WTC11 (cell line): ENCODE measurements around the gene ZIC4. TPM values are rescaled to one million over a fixed set of nuclear protein-coding genes. Genes with fewer than 3 reads are reported as not detected.
A peak's percentile ranks its signal among the peaks of the same experiment; 100 is the strongest.

Experiments used
- ATAC-seq: fragments of 200-7000 bp; cut with Tn5 transposase; 2 replicates; pipeline ENCODE4 v1.10.0; 2021; ENCODE audit warnings: mild to moderate bottlenecking, moderate library complexity
- CTCF ChIA-PET: fragments of 300-600 bp; sonication (Branson Sonifier 250); formaldehyde crosslinking; loops from one replicate; lab custom pipeline; 2021; ENCODE audit warnings: antibody characterized with exemption; lab: Charles Lee
- POLR2A ChIA-PET: fragments of 350-600 bp; sonication (Branson Sonifier 250); formaldehyde crosslinking; loops from one replicate; lab custom pipeline; 2021; ENCODE audit warnings: antibody characterized with exemption; lab: Charles Lee
- DNase-seq: peaks from one replicate; pipeline ENCODE4 v3.0.0; 2021; ENCODE audit warnings: low spot score
- H3K27ac Mint-ChIP-seq: 2 replicates; pipeline ENCODE4 v1.8.0; 2021; ENCODE audit warnings: mixed read lengths
- H3K27me3 Mint-ChIP-seq: 2 replicates; pipeline ENCODE4 v1.8.0; 2021; ENCODE audit warnings: low read depth, mild to moderate bottlenecking, moderate library complexity, mixed read lengths
- H3K36me3 Mint-ChIP-seq: 2 replicates; pipeline ENCODE4 v1.8.0; 2021; ENCODE audit warnings: mixed read lengths
- H3K4me1 Mint-ChIP-seq: 2 replicates; pipeline ENCODE4 v1.8.0; 2022; ENCODE audit warnings: mixed read lengths
- H3K4me3 Mint-ChIP-seq: 2 replicates; pipeline ENCODE4 v1.8.0; 2021; ENCODE audit warnings: mild to moderate bottlenecking, moderate library complexity, mixed read lengths
- H3K9me3 Mint-ChIP-seq: 2 replicates; pipeline ENCODE4 v1.8.0; 2021; ENCODE audit warnings: mixed read lengths
- CREM ChIP-seq: sonication (generic); formaldehyde crosslinking; IDR thresholded peaks from 2 replicates; pipeline ENCODE4 v1.8.1; 2022; ENCODE audit warnings: mild to moderate bottlenecking, missing genetic modification reagents, moderate library complexity
- JAZF1 ChIP-seq: fragments of 250-450 bp; sonication (Bioruptor Pico); IDR thresholded peaks from 2 replicates; pipeline ENCODE4 v1.9.0; 2021; ENCODE audit warnings: moderate library complexity, mild to moderate bottlenecking, inconsistent platforms
- KAT7 ChIP-seq: sonication (generic); formaldehyde crosslinking; IDR thresholded peaks from 2 replicates; pipeline ENCODE4 v1.8.1; 2023; ENCODE audit warnings: missing genetic modification reagents, mild to moderate bottlenecking, borderline replicate concordance
- MYBL2 ChIP-seq: sonication (generic); formaldehyde crosslinking; IDR thresholded peaks from 2 replicates; pipeline ENCODE4 v1.8.1; 2023; ENCODE audit warnings: mild to moderate bottlenecking, moderate library complexity, missing genetic modification reagents
- NFYB ChIP-seq: sonication (generic); formaldehyde crosslinking; conservative IDR thresholded peaks from 2 replicates; pipeline ENCODE4 v1.8.0; 2022; ENCODE audit warnings: low read depth, missing genetic modification reagents
- NR3C1 ChIP-seq: sonication (generic); formaldehyde crosslinking; conservative IDR thresholded peaks from 2 replicates; pipeline ENCODE4 v1.8.1; 2023; ENCODE audit warnings: low read depth, mild to moderate bottlenecking, missing genetic modification reagents
- OVOL2 ChIP-seq: fragments of 250-450 bp; sonication (Bioruptor Pico); IDR thresholded peaks from 2 replicates; pipeline ENCODE4 v1.9.0; 2021; ENCODE audit warnings: mild to moderate bottlenecking, borderline replicate concordance
- RORB ChIP-seq: fragments of 250-450 bp; sonication (Bioruptor Pico); IDR thresholded peaks from 2 replicates; pipeline ENCODE4 v1.9.0; 2021; ENCODE audit warnings: mild to moderate bottlenecking
- SP1 ChIP-seq: sonication (generic); formaldehyde crosslinking; conservative IDR thresholded peaks from 2 replicates; pipeline ENCODE4 v1.8.1; 2022; ENCODE audit warnings: missing genetic modification reagents
- ZNF317 ChIP-seq: sonication (generic); formaldehyde crosslinking; IDR thresholded peaks from 2 replicates; pipeline ENCODE4 v1.8.1; 2023; ENCODE audit warnings: low read depth, mild to moderate bottlenecking, moderate library complexity, missing genetic modification reagents, borderline replicate concordance
- total RNA-seq: library from RNA; stranded (reverse); gene quantifications from 3 replicates; pipeline ENCODE4 v1.2.3, GENCODE V29; 2021
- TF ChIP-seq, protein P1 (sequence below): fragments of 250-450 bp; sonication (Bioruptor Pico); IDR thresholded peaks from 2 replicates; pipeline ENCODE4 v1.9.0; 2021; ENCODE audit warnings: mild to moderate bottlenecking
- TF ChIP-seq, protein P2 (sequence below): sonication (generic); formaldehyde crosslinking; IDR thresholded peaks from 2 replicates; pipeline ENCODE4 v1.8.1; 2023; ENCODE audit warnings: mild to moderate bottlenecking, missing genetic modification reagents, borderline replicate concordance
- TF ChIP-seq, protein P3 (sequence below): fragments of 250-450 bp; sonication (Bioruptor Pico); IDR thresholded peaks from 2 replicates; pipeline ENCODE4 v2.1.2; 2022; ENCODE audit warnings: mild to moderate bottlenecking, moderate library complexity
- TF ChIP-seq, protein P4 (sequence below): fragments of 250-450 bp; sonication (Bioruptor Pico); conservative IDR thresholded peaks from 2 replicates; pipeline ENCODE4 v1.9.0; 2021; ENCODE audit warnings: mild to moderate bottlenecking

ZIC4 gene
- total RNA-seq, 1 experiment from 2014 or later = 3.5 TPM

DNA sequence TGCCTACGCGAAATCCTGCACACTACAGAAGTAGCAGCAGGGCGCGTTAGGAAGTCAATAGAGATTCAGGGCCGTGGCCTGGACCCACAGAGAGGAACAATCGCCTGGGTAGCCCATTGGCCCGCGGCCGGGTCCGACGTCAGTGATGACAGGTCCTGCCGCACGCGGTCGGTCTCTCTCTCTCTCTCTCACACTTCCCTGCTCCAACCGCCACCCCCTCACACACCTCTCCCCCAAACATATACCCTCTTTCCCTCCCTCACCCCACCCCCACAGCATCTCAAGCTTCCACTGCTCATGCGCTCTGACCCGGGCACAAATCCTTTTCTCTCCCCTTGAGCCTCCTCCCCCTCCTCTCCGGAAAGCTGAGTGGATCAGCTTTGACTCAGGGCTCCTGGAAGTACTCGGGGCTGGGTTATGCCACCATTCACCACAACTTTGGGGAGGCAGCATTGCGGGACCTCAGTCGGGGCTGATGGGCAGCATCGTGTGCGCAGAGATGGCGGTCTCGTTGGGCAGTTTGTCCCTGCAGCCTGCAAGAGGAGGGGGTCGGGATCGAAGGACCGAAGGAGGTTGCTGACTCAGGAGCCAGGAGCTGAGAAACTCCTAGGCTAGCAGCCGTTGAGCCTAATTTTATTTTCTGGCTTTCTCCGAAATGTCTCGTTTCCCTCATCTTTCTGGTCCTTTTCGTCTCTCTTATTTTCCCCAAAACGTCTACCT, 9.0 kb downstream of the ZIC4 start (continued):
- TF ChIP-seq ZNF317 = no peak
- no peak for TF ChIP-seq JAZF1 (CRISPR knock-in tag)
- TF ChIP-seq RORB = no peak
- no peak for TF ChIP-seq MYBL2 (CRISPR knock-in tag)
- no peak for TF ChIP-seq OVOL2
- TF ChIP-seq, protein P1, sequence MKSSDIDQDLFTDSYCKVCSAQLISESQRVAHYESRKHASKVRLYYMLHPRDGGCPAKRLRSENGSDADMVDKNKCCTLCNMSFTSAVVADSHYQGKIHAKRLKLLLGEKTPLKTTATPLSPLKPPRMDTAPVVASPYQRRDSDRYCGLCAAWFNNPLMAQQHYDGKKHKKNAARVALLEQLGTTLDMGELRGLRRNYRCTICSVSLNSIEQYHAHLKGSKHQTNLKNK (CRISPR knock-in tag) = no peak
- TF ChIP-seq, protein P2, sequence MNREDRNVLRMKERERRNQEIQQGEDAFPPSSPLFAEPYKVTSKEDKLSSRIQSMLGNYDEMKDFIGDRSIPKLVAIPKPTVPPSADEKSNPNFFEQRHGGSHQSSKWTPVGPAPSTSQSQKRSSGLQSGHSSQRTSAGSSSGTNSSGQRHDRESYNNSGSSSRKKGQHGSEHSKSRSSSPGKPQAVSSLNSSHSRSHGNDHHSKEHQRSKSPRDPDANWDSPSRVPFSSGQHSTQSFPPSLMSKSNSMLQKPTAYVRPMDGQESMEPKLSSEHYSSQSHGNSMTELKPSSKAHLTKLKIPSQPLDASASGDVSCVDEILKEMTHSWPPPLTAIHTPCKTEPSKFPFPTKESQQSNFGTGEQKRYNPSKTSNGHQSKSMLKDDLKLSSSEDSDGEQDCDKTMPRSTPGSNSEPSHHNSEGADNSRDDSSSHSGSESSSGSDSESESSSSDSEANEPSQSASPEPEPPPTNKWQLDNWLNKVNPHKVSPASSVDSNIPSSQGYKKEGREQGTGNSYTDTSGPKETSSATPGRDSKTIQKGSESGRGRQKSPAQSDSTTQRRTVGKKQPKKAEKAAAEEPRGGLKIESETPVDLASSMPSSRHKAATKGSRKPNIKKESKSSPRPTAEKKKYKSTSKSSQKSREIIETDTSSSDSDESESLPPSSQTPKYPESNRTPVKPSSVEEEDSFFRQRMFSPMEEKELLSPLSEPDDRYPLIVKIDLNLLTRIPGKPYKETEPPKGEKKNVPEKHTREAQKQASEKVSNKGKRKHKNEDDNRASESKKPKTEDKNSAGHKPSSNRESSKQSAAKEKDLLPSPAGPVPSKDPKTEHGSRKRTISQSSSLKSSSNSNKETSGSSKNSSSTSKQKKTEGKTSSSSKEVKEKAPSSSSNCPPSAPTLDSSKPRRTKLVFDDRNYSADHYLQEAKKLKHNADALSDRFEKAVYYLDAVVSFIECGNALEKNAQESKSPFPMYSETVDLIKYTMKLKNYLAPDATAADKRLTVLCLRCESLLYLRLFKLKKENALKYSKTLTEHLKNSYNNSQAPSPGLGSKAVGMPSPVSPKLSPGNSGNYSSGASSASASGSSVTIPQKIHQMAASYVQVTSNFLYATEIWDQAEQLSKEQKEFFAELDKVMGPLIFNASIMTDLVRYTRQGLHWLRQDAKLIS (CRISPR knock-in tag) = no peak
- TF ChIP-seq, protein P3, sequence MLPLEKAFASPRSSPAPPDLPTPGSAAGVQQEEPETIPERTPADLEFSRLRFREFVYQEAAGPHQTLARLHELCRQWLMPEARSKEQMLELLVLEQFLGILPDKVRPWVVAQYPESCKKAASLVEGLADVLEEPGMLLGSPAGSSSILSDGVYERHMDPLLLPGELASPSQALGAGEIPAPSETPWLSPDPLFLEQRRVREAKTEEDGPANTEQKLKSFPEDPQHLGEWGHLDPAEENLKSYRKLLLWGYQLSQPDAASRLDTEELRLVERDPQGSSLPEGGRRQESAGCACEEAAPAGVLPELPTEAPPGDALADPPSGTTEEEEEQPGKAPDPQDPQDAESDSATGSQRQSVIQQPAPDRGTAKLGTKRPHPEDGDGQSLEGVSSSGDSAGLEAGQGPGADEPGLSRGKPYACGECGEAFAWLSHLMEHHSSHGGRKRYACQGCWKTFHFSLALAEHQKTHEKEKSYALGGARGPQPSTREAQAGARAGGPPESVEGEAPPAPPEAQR = no peak
- no peak for TF ChIP-seq KAT7 (CRISPR knock-in tag)
- TF ChIP-seq CREM = peak; percentile 64; the same call in 1 of the 2 replicates
- peak; percentile 33; the same call in 1 of the 2 replicates for TF ChIP-seq NFYB (CRISPR knock-in tag)
- TF ChIP-seq, protein P4, sequence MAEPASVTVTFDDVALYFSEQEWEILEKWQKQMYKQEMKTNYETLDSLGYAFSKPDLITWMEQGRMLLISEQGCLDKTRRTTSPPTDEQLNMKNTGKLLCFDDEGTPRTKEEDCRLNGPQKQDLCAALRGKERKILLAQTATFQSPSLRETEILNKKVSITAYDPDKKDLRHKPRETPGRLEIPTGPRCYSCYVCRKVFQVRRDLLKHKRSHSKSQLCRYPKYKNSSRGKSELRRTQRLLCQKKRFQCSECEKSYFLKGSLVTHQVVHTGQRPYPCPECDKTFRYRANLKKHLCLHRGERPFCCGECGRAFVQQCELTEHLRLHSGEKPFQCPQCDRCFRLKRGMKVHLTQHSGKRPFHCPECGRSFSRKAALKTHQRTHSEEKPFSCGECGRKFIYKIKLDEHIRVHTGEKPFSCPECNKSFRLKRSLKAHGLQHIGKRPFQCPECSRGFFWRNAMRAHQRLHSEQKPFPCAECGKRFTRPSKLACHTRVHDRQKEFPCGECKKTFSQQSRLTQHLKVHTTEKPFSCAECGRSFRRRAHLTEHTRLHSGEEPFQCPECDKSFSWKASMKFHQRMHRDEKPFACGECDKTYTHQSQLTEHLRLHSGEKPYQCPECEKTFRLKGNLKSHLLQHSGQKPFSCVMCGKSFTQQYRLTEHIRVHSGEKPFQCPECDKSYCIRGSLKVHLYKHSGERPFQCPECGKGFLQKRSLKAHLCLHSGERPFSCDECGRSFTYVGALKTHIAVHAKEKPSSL = no peak
- TF ChIP-seq SP1 (CRISPR knock-in tag) = 0 out of 2 replicates have a peak, but pooled peaks have one; percentile 26

DNA sequence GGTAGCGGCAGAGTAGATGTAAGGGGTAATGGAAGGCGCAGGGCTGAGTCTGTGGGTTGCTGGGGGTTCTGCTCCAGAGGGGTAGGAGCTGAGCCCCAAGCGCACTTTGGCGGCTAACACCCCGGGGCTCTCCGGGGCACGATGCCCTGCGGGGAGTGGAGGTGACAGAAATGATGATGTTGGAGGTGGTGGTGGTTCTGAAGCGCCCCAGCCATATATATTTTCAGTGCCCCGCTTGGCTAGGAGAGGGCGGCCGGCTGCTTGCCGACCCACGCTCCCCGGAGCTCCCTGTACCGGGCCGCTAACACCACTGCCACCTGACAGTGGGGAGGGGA, 9.7 kb downstream of the ZIC4 start:
- CTCF ChIA-PET = interaction anchor here (0.5 to 4.9 kb wide), 10 partner anchors 9 to 220 kb away, joined by 3 to 33 read pairs (median 10); partner anchors contain the start of gene ZIC1
- POLR2A ChIA-PET = interaction anchor here (0.8 to 2.4 kb wide), 9 partner anchors 9 to 82 kb away, joined by 3 to 14 read pairs (median 6); partner anchors contain the start of gene ZIC1
- no peak for DNase-seq
- ATAC-seq = no peak
- Mint-ChIP-seq H3K36me3 (no peaks in the 10 kb centered on the region), H3K9me3 (no peaks in the 10 kb centered on the region), H3K4me3 (peak overlapping the region; percentile 78), H3K27me3 (peaks cover 98% of the 10 kb centered on the region), H3K27ac (0 out of 2 replicates have a peak overlapping the region, but pooled peaks have one; percentile 65), H3K4me1 (peaks cover 75% of the 10 kb centered on the region)
- TF ChIP-seq NR3C1 (CRISPR knock-in tag) (no peak), SP1 (CRISPR knock-in tag) (no peak), JAZF1 (CRISPR knock-in tag) (no peak)
